GM18861 (cell line): Measurements from ENCODE around the gene ZNF354C.

Experiments used
- ATAC-seq: cut with Tn5 transposase; IDR thresholded peaks from one replicate; pipeline ENCODE4 v1.9.1; 2021; ENCODE audit not compliant: unreplicated experiment

ZNF354C gene

DNA sequence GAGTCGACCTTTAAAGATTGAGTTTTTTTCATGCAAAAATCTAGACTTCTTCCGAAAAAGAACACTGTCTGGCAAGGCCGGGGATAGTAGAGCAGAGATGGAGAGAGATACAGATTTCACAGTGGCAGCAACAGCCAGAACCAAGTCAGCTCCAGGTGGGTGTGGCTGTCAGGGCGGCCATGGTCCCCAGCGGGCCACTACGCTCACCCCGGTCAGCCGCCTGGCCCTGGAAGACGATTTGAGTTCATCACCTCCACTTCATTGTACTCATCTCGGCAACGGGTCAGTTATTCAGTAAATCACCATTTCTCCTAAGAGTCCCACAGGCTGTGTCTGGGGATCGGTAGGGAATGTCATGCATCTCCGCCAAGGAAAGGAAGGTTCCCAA, 53.0 kb downstream of the ZNF354C start:
- no peak for ATAC-seq

DNA sequence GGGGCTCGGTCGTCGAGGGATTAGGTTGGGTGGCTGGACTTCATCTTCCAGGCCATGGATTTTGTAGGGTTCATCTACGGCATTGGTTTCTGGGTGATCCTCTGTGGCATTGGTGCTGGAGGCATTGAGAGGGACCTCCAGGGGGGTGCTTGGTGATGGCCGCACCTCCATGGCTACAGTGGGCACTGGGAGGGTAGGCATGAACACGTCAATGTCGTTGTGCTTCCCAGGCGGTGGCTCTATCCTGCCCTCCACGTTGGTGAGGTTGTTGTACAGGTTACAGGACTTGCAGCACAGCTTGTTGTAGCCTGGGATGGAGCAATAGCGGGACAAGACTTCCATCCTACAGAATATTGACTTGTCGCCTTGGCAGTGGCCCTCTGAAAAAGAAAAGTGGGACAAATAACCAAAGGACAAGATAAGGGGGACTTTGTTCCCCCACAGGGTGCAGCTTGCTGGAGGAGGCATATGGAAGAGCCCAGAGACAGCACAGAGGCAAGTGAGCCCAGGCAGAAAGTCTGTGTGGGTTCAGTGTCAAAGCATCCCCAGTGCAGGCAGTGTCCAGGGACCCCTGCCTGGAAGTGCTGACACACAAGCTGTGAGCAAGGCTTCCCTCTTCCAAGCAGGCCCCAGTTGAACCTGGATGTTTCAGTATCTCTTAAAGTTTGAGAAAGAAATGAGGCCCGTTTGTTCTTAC, 53.9 kb downstream of the ZNF354C start:
- ATAC-seq: no peak

DNA sequence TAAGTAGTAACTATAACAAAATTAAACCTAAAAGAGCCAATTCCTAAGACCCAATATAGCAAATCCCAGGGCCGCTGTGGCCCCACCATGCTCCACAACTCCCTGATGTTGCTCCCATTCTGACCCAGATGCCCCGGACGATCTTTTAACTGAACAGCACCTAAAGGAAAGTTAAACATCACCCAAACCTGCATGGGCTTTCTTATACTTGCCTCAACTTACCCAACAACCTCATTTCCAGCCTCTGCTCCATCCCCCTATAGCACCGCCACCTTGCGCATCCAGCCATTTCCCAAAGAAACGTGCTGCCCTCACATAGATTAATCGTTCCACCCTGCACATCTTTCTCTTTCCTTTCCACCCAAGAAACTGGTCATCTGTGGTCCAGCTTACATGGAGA, 54.6 kb downstream of the ZNF354C start:
- ATAC-seq: no peak

DNA sequence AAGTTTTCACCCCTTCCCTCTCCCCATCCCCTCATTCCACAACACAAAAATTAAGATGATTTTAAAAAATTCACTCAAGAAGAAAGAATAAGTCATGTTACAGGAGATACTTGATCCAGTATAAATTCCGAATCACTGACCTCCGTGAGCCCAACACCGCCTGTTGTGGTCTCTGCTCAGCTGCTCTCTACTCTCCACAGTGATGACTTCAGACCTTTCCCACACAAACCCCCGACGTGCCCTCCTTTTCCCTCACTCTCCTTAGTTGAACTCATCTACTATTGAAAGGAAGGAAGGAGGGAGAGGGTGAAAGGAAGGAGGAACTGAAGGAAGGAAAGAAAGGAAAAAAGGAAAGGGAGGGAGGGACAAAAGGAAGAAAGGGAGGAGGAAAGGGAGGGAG, 55.1 kb downstream of the ZNF354C start:
- ATAC-seq: no peak

DNA sequence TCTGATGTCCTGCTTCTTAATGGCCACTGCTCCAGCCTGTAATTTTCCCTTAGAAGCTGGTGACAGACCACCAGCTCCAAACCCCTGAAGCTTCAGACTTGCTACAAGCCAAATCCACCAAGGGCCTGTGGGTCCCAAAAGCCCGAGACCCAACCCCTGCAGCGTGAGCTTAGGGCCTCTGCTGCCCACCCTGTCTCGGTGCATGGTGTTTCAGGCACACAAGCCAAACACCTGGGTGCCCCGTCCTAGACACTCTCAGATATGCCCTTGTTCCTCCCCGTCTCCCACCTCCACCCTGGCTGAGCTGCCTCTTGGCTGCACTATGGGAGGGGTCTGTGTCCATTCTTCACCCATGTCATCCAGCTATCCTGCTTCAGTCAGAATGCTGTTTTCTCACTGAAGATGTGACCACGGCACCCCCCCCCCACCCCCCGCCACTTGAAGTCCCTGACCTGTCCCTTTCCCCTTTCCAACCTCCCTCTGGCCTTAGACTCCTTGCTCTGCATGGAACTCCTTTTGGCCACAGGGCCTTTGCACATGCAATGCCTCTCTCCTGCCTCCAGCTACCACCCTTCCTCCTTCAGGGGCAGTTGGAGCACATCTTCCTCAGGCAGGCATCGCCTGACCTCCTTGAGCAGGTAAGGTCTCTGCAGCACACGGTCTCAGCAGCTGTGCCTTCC, 55.8 kb downstream of the ZNF354C start:
- no peak for ATAC-seq

DNA sequence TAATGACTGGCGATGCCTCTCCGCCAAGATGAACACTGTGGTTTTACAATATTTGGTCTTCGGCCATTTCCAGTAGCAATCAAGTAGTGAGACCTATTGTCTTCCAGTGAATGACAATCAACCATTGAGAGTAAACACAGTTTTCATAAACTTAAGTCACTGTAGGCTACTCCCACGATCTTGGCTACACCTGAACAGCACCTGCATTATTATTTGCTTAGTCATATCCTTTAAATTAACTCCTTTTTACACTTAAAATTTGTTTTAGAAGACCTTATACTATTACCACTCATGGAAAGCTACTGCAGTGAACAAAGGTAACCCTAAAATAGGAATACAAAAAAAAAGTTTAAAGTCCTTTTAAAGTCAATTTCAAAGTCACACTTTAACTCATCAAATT, 58.2 kb downstream of the ZNF354C start:
- no peak for ATAC-seq

DNA sequence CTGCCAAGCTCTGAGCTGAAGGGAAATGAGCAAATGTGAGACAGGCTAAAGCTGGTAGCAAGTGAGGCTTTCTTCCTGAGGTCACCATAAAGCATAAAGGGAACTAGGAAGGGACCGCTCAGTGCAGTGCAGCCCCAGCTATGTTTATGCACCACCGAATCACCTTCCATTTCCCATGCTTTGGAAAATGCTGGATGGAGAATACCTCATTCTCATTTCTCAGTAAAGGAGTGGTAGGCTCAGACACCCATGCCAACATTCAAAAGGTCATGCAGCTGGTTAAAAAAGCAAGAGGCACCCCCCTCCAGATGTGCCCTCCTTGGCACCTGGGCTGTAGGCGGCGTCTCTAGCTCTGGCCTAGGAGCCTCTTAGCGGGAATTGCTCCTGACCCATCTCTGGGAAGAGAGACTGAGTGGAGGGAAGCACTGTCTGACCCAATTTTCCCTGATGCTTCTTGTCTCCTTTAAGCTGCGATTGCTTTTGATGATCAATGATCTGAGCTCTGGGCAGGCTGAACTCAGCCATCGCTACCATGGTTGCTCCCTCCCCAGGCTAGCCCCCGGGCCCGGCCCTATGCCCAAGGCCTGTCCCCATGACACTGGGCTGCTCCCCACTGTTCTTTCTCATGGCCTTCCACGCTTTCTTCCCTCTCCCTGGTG, 58.7 kb downstream of the ZNF354C start:
- no peak for ATAC-seq

DNA sequence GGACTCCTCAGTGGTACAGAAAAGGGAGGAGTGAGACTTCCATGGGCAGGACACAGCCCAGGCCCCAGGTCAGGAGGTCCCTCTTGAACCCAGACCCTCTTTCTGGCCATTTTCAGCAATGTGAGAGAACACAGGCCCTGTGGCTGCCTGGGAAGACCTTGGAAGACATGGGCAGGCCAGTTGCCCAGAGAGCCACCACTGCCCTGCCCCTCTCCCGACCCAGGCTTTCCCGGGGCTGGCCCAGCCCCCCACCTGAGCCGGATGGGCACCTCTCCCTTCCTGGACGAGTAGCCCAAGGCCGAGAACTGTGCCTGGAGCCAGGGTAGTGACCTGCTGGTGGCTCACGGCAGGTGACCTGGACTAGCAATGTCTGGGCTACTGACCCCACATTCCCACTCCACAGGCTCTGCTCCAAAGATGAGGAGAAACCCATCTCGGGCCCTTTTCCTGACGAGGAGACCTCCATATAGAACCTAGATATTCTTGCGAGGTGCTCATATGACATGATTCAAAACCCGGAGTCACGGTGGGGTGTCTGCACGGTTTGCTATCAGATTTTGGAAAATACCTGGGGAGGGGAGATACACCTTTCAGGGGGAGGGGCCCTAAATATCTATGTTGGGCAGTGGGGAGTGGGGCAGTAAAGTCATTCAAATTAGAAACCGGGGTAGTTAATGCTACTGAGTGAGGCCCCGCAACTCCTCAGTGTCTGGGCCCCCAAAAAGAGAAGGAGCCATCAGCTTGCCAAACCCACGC, 59.4 kb downstream of the ZNF354C start:
- no peak for ATAC-seq

DNA sequence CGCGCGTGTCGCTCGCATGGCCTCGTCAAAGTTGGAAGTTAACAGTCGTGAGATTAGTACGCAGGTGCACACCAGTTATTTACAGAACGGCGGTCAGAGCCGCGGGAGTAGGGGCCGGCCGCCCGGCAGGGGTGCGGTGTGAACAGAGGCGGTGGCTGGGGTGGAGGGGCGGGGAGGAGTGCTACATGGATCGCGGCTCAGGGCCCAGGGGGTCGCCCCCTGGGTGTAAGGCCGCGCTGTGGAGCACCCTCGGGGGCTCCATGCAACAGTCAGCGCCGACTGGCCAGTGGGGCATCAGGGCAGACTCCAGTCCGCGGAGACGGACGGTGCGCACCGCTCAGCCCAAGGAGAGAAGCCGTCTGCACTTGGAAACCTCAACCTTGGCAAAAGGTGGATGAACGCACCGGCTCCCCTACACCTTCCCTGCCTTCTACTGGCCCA, 60.3 kb downstream of the ZNF354C start:
- no peak for ATAC-seq

DNA sequence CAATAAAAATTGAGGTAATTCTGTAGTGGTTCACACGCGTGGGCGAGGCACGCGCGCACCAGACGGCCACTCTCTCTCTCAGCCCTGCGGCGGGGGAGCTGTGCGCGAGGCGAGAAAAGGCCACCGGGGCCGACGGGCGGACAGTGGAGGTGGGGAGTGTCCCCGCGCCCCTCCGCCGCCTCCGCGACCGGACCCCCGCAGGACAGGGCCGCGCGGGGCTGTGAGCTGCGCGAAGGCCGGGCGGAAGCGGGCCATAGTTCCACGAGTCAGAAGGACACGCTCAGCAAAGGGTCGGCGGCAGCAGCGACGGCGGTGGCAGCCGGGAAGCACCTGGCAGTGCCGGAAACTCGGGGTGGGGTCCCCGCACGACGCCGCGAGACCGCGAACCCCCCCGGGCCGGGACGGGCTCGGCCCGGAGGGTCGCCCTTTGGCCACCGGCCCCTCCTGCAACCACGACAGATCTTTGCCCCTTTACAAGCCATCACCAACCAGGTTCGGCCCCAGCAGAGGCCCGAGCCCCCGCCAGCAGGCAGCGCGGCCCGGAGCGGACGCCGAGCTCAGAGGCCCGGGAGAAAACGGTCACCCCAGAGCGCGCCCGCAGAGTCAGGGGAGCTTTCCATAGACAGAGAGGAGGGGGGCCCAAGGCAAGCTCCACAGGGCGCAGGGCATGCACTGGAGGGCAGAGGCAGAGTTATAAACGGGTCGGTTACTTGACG, 60.9 kb downstream of the ZNF354C start:
- no peak for ATAC-seq

DNA sequence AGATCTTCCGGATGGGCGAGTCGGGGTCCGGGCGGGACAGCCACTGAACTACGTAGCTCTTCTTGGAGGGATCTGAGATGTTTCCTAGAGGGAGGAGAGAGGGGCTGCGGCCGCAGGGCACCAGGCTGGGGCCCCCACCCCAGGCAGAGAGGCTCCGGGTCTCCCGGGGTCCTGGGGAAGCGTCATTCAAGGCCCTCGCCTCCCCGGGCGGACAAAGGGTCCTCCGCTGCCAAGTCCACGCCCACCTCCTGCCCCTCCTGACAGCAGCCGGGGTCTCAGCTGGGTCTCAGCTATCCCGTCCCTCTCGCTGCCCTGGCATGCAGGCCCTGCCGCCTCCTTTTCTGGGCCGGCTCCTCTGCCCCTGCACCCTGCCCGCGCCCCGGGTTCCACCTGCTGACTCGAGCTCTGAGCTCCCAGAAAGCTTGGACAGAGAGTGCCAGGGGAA, 61.5 kb downstream of the ZNF354C start:
- no peak for ATAC-seq

DNA sequence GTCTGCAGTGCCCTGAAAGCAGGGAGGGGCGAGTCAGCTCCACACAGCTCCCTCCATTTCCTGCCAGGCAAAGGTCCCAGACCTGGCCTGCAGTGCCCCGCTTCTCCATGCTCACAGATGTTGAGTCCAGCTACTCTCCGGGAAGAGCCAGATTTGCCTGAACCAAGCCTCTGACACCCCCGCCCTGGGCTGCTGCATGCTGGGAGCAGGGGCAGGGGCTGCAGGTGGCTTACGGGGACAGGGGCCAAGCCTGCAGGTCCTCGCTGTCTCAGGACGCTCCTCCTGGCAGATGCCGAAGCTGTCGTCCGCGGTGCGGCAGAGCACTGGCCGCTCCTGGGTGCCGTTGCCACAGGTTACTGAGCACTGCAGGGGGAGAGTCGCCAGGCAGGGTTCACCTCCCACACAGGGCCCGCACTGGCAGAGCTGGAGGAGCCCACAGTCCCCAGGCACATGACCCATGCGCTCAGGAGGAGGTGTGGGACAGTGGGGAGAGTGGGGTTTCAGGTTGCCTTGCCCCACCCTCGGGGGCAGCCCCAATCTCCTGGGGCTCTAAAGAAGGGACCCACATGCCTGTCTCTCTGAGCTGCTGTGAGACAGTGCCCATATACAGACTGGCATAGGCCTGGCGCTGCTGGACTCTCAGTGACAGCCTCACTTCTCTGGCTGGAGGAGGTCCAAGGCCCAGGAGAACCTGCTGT, 62.4 kb downstream of the ZNF354C start:
- no peak for ATAC-seq

DNA sequence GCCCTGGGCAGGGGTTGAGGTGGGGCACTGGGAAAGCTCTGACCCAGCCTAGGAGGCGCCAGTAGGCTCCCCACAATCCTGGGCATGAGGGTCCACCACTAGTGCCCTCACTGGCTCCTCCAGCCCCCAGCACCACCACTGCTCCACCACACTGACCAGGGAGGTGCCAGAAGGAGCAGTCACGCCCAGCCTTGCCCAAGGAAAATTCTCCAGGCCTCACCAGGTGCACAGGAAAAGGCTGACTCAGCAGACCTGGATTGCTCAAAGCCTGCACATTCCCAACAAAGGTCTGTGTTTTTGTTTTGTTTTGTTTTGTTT, 62.9 kb downstream of the ZNF354C start:
- ATAC-seq: no peak

DNA sequence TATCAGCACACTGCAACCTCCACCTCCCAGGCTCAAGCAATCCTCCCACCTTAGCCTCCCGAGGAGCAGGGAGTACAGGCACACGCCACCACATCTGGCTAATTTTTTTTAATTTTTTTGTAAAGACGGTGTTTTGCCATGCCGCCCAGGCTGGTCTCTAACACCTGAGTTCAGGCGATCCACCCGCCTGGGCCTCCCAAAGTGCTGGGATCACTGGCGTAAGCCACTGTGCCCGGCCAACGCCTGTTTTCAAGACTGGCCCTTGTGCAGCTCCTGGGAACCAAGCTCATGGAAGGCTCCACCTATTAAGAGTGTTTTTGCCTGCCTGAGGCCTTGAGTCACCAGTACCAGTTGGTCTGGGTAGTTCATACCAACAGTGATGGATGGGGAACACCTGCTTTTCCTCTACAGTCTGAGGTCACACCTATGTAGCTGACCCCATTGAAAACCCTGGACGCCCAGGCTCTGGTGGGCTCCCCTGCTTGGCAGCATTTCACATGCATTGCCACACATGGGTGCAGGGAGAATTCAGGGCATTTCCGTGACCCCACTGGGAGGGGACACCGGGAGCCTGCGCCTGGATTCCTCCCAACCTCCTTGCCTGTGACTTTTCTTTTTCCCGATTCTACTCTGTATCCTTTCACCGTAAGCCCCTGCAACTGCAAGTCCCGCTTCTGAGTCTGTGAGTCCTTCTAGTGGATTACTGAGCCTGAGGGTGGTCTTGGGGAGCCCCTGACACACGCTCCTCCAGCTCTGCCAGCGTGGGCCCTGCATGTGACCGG, 63.5 kb downstream of the ZNF354C start:
- ATAC-seq: no peak

DNA sequence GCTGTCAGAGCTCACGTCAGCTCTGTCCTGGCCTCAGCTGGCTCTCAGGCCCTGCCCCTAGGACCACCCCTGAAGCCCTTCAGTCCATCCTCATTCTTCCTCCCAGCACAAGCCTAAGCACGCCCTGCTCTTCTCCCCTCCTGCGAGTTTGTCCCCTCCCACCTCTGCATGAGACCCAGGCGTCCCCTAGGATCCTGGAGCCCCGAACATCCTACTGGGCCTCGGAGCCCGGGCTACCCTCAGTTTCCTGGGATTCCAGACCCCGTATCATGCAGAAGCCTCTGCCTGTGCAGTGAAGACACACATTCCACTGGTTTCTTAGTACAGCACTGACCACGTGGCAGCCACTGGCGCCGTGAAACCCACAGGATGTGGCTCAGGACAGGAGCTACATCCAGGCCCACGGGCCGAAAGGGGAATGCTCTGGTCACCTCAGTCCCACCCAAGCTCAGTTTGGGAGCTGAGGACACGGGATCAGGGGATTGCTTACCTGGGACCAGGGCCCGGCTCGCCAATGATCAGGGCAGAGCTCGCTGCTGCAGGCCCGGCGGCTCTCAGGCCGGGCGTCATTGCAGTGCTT, 64.2 kb downstream of the ZNF354C start:
- ATAC-seq: no peak

DNA sequence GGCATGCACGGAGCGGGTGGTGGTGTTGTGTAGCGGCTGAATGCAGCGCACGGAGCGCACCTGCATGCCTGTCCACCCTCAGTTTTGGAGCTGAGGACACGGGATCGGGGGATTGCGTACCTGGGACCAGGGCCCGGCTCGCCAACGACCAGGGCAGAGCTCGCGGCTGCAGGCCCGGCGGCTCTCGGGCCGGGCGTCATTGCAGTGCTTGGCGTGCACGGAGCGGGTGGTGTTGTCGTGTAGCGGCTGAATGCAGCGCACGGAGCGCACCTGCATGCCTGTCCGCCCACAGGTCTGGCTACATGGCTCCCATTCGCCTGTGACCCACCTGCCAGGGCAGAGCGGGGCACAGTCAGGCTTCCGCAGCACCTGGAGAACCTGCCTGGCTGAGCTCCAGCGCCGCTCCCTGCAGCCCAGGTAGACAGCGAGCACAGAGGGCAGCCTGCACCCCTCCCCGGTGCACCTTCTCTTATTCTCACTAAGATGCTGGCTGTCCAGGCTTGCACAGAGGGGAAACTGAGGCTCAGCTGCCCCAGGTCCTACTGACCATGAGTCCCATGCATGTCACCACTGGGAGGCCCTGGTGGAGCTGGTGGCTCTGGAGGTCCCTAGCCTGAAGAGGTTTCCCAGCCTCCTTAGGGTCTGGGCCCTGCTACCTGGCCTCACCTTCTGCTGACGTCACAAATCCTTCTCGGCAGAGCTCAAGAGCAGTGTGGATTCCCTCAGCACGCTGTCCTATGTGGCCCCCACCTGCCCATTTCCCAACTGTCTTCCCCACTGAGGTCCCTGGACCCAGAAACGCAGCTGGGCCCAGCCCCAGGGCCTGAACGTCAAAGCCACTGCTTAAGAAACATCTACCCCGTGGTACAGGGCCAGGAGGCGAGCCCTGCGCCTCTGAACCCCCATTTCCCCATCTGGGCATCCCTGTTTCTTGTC, 64.9 kb downstream of the ZNF354C start:
- ATAC-seq: no peak

DNA sequence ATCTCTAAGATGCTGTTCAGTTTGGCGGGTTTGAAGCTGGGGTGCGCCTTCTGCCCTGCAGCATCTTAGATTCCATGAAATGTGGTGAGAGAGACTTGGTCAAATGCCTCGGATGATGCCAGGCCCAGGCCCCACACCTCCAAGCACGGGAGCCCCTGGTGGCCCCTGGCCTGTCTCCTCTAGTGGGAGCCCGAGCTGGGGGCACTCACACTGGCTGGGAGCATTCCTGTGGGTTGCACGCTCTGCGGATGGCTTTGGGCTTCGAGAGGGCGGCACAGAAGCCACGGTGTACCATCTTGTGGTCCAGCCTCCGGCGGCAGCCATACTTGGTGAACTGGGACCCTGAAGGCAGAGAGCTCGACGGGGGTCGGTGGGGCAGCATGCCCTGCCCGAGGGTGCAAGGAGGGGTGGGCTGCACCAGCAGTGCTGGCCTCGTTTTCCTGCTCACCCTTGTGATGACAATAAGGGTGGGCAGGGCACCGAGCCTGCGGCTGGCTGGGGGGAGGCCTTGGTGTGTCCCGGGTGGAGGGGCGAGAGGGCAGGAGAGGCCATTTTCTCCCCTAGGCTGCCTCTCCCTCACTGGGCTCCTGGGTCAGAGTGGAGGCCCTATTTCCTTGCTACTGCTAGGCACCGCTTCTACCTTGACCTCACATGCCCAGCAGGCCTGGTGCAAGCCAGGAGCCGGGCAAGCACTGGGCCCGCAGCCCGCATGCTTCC, 65.8 kb downstream of the ZNF354C start:
- ATAC-seq: no peak
